ENCODE measurements around the gene ARNT2.
"Not testable (repeated sequence)": the region's sequence is repeated elsewhere in the genome, so short reads cannot be mapped to it uniquely, and the experiment has no call there.

The ARNT2 gene

GRCh38 chr15:80494756-80495155 lies 90.6 kb downstream of the ARNT2 start:
- DNase-seq, result no peak

GRCh38 chr15:80495401-80495942 lies 91.3 kb downstream of the ARNT2 start:
- no peak for DNase-seq

- no peak for DNase-seq
Measured at GRCh38 chr15:80496096-80496495, 91.9 kb downstream of the ARNT2 start.

- no peak for DNase-seq
Measured at GRCh38 chr15:80497221-80497620, 93.0 kb downstream of the ARNT2 start.

- DNase-seq, result no peak
Measured at GRCh38 chr15:80498652-80499051, 94.5 kb downstream of the ARNT2 start.

GRCh38 chr15:80500021-80500420 lies 95.8 kb downstream of the ARNT2 start:
- no peak for DNase-seq

GRCh38 chr15:80501476-80501875 lies 97.3 kb downstream of the ARNT2 start:
- DNase-seq, result no peak

GRCh38 chr15:80502782-80503181 lies 98.6 kb downstream of the ARNT2 start:
- DNase-seq, result no peak

- DNase-seq, result peak; percentile 33
Measured at GRCh38 chr15:80503319-80503952, 99.3 kb downstream of the ARNT2 start.

GRCh38 chr15:80504931-80505330 lies 100.7 kb downstream of the ARNT2 start:
- DNase-seq, result no peak

- DNase-seq, result no peak
Measured at GRCh38 chr15:80506286-80506893, 102.2 kb downstream of the ARNT2 start.

- no peak for DNase-seq
Measured at GRCh38 chr15:80507131-80507530, 102.9 kb downstream of the ARNT2 start.

GRCh38 chr15:80507638-80508316 lies 103.6 kb downstream of the ARNT2 start:
- no peak for DNase-seq

GRCh38 chr15:80508783-80509182 lies 104.6 kb downstream of the ARNT2 start:
- no peak for DNase-seq

GRCh38 chr15:80509800-80510199 lies 105.6 kb downstream of the ARNT2 start:
- no peak for DNase-seq

GRCh38 chr15:80510985-80511384 lies 106.8 kb downstream of the ARNT2 start:
- not testable (repeated sequence) for DNase-seq

GRCh38 chr15:80512726-80513660 lies 108.8 kb downstream of the ARNT2 start:
- no peak for DNase-seq

GRCh38 chr15:80514071-80514780 lies 110.0 kb downstream of the ARNT2 start:
- DNase-seq, result no peak

GRCh38 chr15:80517290-80517689 lies 113.1 kb downstream of the ARNT2 start:
- DNase-seq, result no peak

GRCh38 chr15:80518522-80518921 lies 114.3 kb downstream of the ARNT2 start:
- DNase-seq, result no peak

GRCh38 chr15:80523746-80524145 lies 119.6 kb downstream of the ARNT2 start:
- no peak for DNase-seq

GRCh38 chr15:80525853-80526252 lies 121.7 kb downstream of the ARNT2 start:
- DNase-seq, result no peak

All from right hindlimb (tissue), 1 donor.